Smooth muscle cell (in vitro differentiated cells): Measurements from ENCODE around the gene ATAT1. TPM values are rescaled to one million over a fixed set of nuclear protein-coding genes. Genes with fewer than 3 reads are reported as not detected.
A peak's percentile ranks its signal among the peaks of the same experiment; 100 is the strongest.

Experiments used
- DNase-seq: peaks from one replicate; lab custom pipeline; 2025; ENCODE audit not compliant: unreplicated experiment; lab: John Stamatoyannopoulos, UW
- H2AFZ ChIP-seq: fragments of 200-600 bp; sonication (generic); 2 replicates; pipeline ENCODE4 v1.6.0; 2016; ENCODE audit warnings: antibody characterized with exemption, low read depth, mild to moderate bottlenecking
- H3F3A ChIP-seq: fragments of 200-600 bp; sonication (generic); 2 replicates; pipeline ENCODE4 v1.6.0; 2017; ENCODE audit warnings: antibody characterized with exemption, low read depth
- H3K27ac ChIP-seq: fragments of 200-600 bp; sonication (generic); 2 replicates; pipeline ENCODE4 v1.5.1; 2016; ENCODE audit warnings: low read depth, mild to moderate bottlenecking
- H3K27me3 ChIP-seq: fragments of 200-600 bp; sonication (generic); 2 replicates; pipeline ENCODE4 v1.6.1; 2016; ENCODE audit warnings: low read depth, mild to moderate bottlenecking
- H3K36me3 ChIP-seq: fragments of 200-600 bp; sonication (generic); 2 replicates; pipeline ENCODE4 v1.5.1; 2016; ENCODE audit warnings: low read depth
- H3K4me1 ChIP-seq: fragments of 200-600 bp; sonication (generic); 2 replicates; pipeline ENCODE4 v1.5.1; 2016; ENCODE audit warnings: low read depth
- H3K4me2 ChIP-seq: fragments of 200-600 bp; sonication (generic); 2 replicates; pipeline ENCODE4 v1.6.0; 2016; ENCODE audit warnings: mild to moderate bottlenecking
- H3K4me3 ChIP-seq: fragments of 200-600 bp; sonication (generic); 2 replicates; pipeline ENCODE4 v1.5.1; 2016; ENCODE audit warnings: mild to moderate bottlenecking
- H3K79me2 ChIP-seq: fragments of 200-600 bp; sonication (generic); 2 replicates; pipeline ENCODE4 v1.6.0; 2016; ENCODE audit warnings: low read depth, mild to moderate bottlenecking
- H3K9ac ChIP-seq: fragments of 200-600 bp; sonication (generic); 2 replicates; pipeline ENCODE4 v1.6.0; 2016; ENCODE audit warnings: low read depth
- H3K9me3 ChIP-seq: fragments of 200-600 bp; sonication (generic); replicated peaks from 2 replicates; pipeline ENCODE4 v1.5.1; 2016; ENCODE audit warnings: low read depth
- H4K20me1 ChIP-seq: fragments of 200-600 bp; sonication (generic); 2 replicates; pipeline ENCODE4 v1.6.0; 2016; ENCODE audit warnings: low read depth
- WGBS: methylation state at CpG from one replicate; pipeline ENCODE4 v1.1.7; 2016; ENCODE audit warnings: low lambda C conversion rate; 5-methylcytosine and 5-hydroxymethylcytosine counted together
- polyA plus RNA-seq: library from polyadenylated mRNA; unstranded; fragments of >200 nt; fragmentation: Nextera tagmentation; extraction: Ambion mirVana; gene quantifications from 2 replicates; pipeline ENCODE4 v1.2.1, GENCODE V29; 2016
- total RNA-seq: library from RNA; depleted of rRNA; stranded (reverse); fragments of >200 nt; gene quantifications from 2 replicates; pipeline ENCODE4 v1.2.3, GENCODE V29; 2014
- TF ChIP-seq, protein P1 (sequence below): fragments of 200-600 bp; sonication (generic); IDR thresholded peaks from 2 replicates; pipeline ENCODE4 v1.5.1; 2017; ENCODE audit warnings: borderline replicate concordance, mild to moderate bottlenecking, antibody characterized with exemption; ENCODE audit not compliant: insufficient read depth, poor library complexity, severe bottlenecking

The ATAT1 gene
- total and polyA plus RNA-seq, 2 experiments from 2014 or later, result 8.5 to 16.5 TPM

DNA sequence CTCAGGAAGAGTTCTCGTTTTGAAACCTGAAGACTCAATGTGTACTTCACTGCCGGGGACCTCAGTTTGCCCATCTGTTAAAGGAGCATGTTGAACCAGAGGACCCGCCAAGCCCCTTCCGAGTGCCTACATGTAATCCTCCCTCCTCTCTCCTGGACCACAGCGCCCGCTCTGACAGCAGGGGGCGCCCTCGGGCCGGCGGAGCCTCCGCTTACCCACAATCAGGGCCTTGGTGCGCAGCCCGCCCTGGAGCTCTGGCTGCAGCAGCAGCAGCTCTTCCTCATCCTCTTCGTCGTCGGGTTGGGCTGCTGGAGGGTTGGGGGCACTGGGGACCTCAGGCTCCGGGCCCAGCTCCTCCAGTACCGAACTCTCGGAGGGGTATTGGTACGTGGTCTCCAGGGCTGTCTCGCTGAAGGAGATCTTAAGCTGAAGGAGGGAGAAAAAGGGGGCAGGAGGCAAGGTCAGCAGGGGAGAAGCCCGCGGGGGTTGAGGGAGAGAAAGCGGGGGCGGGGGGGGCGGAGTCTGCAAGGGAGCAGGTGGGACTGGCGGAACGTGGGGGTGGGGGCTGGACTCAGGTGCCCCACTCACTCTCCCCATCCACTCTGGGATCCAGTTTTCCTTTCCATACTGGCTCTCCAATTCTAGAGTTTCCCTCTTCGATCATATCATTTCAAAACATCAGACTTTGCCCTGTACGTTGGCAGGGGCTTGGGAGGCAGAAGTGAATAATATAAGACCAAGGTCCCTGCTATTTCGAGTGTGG is 52.5 kb downstream of the ATAT1 start:
- Histone ChIP-seq H3K4me1 (peaks cover 42% of the 10 kb centered on the region), H4K20me1 (peaks cover 82% of the 10 kb centered on the region), H3K27ac (peak overlapping the region; percentile 50), H3K4me2 (peak overlapping the region; percentile 93), H3K36me3 (no peaks in the 10 kb centered on the region), H3K9ac (no peak overlapping the region), H3K4me3 (no peak overlapping the region), H3K9me3 (no peaks in the 10 kb centered on the region), H3F3A (peaks cover 31% of the 10 kb centered on the region), H3K27me3 (no peaks in the 10 kb centered on the region), H2AFZ (no peak overlapping the region), H3K79me2 (peaks cover 61% of the 10 kb centered on the region)
- DNase-seq, result peak; percentile 66
- TF ChIP-seq, protein P1, sequence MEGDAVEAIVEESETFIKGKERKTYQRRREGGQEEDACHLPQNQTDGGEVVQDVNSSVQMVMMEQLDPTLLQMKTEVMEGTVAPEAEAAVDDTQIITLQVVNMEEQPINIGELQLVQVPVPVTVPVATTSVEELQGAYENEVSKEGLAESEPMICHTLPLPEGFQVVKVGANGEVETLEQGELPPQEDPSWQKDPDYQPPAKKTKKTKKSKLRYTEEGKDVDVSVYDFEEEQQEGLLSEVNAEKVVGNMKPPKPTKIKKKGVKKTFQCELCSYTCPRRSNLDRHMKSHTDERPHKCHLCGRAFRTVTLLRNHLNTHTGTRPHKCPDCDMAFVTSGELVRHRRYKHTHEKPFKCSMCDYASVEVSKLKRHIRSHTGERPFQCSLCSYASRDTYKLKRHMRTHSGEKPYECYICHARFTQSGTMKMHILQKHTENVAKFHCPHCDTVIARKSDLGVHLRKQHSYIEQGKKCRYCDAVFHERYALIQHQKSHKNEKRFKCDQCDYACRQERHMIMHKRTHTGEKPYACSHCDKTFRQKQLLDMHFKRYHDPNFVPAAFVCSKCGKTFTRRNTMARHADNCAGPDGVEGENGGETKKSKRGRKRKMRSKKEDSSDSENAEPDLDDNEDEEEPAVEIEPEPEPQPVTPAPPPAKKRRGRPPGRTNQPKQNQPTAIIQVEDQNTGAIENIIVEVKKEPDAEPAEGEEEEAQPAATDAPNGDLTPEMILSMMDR, result peak; percentile 94
- WGBS, result 23% methylated on average over 23 of the region's 31 CpGs

DNA sequence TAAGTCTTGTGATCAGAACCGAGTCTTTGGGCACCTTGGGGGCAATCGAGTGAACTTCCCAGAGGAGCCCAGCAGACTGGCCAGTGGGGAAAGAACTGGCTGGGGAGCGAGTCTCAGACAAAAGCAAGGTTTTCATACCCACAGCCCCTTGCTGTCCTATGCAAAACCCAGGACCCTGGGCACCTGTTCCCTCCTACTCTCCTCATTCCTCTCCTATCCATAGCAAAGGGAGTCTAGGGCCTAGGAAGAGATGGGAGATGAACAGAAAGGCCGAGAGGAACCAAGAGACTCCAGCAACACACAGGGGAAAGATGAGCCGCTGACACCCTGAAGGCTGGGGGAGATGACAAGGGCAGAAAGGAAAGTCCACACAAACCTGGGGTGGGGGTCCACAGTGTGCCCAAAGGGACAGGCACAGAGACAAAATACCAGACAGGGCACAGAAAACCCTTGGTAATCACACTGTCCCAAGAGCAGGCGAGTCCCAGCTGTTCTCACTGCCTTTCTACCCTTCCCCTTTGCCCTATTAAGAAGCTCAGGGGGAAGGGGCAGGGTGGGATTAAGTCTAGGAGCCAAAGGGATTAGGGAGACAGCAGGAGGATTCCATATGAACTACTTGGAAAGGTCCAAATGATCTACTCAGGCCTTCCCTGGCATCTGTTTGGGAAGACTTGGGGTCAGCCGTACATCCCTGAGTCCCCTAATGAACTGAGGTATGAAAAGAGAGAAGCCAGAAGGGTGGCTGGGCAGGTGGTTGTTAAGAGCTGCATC is 53.3 kb downstream of the ATAT1 start:
- Histone ChIP-seq H3K27me3 (no peaks in the 10 kb centered on the region), H3K4me2 (peak overlapping the region; percentile 93), H3K9ac (no peak overlapping the region), H4K20me1 (peaks cover 88% of the 10 kb centered on the region), H3K36me3 (no peaks in the 10 kb centered on the region), H3K79me2 (peaks cover 69% of the 10 kb centered on the region), H3K27ac (peak overlapping the region; percentile 50), H3K4me1 (peaks cover 48% of the 10 kb centered on the region), H3F3A (peaks cover 37% of the 10 kb centered on the region), H2AFZ (no peak overlapping the region), H3K9me3 (no peaks in the 10 kb centered on the region), H3K4me3 (no peak overlapping the region)
- no peak for DNase-seq
- 78% methylated on average over 7 of the region's 7 CpGs for WGBS
- TF ChIP-seq, protein P1, result no peak

DNA sequence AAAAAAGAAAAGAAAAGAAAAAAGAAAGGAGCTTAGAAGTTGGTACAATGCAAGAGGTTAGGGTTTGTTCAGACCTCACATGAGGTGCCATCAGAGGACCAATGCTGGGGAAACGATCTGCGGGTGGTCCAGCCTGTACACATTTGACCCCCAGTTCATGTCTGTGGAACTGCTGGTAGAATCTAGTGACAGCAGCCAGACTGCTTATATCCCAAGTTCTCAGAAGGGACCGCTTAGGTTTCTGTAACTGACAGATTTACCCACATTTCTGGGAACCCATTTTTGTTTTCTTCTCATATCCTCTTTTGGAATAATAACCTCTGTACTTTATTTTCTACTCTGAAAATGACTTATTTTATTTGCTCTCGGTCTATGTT is 55.1 kb downstream of the ATAT1 start:
- Histone ChIP-seq H3K27me3 (no peaks in the 10 kb centered on the region), H3K9ac (peak overlapping the region; percentile 57), H3K9me3 (no peaks in the 10 kb centered on the region), H2AFZ (no peak overlapping the region), H3K27ac (peak overlapping the region; percentile 92), H3K36me3 (no peaks in the 10 kb centered on the region), H3K4me1 (peaks cover 51% of the 10 kb centered on the region), H3K79me2 (peaks cover 87% of the 10 kb centered on the region), H3K4me3 (peak overlapping the region; percentile 78), H3K4me2 (peak overlapping the region; percentile 93), H4K20me1 (peaks cover 90% of the 10 kb centered on the region), H3F3A (peaks cover 44% of the 10 kb centered on the region)
- DNase-seq, result no peak
- TF ChIP-seq, protein P1, result no peak
- WGBS, result 48% methylated on average over 4 of the region's 4 CpGs
